HG03139 (cell line): ENCODE results near the gene SPINK2.

Experiments
- ATAC-seq: cut with Tn5 transposase; IDR thresholded peaks from one replicate; pipeline ENCODE4 v1.9.1; 2021; ENCODE audit not compliant: unreplicated experiment

SPINK2 gene

GRCh38 chr4:56799824-56800756 is 21.4 kb downstream of the SPINK2 start:
- peak; percentile 87 for ATAC-seq

- ATAC-seq, result no peak
Observed at GRCh38 chr4:56799161-56799759, 22.2 kb downstream of the SPINK2 start.

GRCh38 chr4:56796211-56796610 is 25.3 kb downstream of the SPINK2 start:
- no peak for ATAC-seq

- no peak for ATAC-seq
Observed at GRCh38 chr4:56791316-56791715, 30.2 kb downstream of the SPINK2 start.

- ATAC-seq, result no peak
Observed at GRCh38 chr4:56790691-56791091, 30.8 kb downstream of the SPINK2 start.

GRCh38 chr4:56788081-56788480 is 33.4 kb downstream of the SPINK2 start:
- no peak for ATAC-seq

- no peak for ATAC-seq
Observed at GRCh38 chr4:56787380-56787779, 34.1 kb downstream of the SPINK2 start.

- ATAC-seq, result no peak
Observed at GRCh38 chr4:56786955-56787354, 34.5 kb downstream of the SPINK2 start.

- no peak for ATAC-seq
Observed at GRCh38 chr4:56783986-56784385, 37.5 kb downstream of the SPINK2 start.

GRCh38 chr4:56782019-56782418 is 39.5 kb downstream of the SPINK2 start:
- no peak for ATAC-seq

GRCh38 chr4:56773346-56773745 is 48.2 kb downstream of the SPINK2 start:
- ATAC-seq, result no peak

GRCh38 chr4:56772134-56772533 is 49.4 kb downstream of the SPINK2 start:
- ATAC-seq, result no peak

GRCh38 chr4:56768763-56769162 is 52.7 kb downstream of the SPINK2 start:
- no peak for ATAC-seq

- no peak for ATAC-seq
Observed at GRCh38 chr4:56768316-56768715, 53.2 kb downstream of the SPINK2 start.

- no peak for ATAC-seq
Observed at GRCh38 chr4:56767567-56767966, 53.9 kb downstream of the SPINK2 start.

GRCh38 chr4:56764775-56765174 is 56.7 kb downstream of the SPINK2 start:
- no peak for ATAC-seq

- no peak for ATAC-seq
Observed at GRCh38 chr4:56764223-56764622, 57.3 kb downstream of the SPINK2 start.

- no peak for ATAC-seq
Observed at GRCh38 chr4:56762484-56763250, 58.8 kb downstream of the SPINK2 start.

- ATAC-seq, result no peak
Observed at GRCh38 chr4:56760183-56760582, 61.3 kb downstream of the SPINK2 start.
